ENCODE data around the gene TLCD2.
"Not testable (repeated sequence)": the region's sequence is repeated elsewhere in the genome, so short reads cannot be mapped to it uniquely, and the experiment has no call there.

TLCD2 gene, protein sequence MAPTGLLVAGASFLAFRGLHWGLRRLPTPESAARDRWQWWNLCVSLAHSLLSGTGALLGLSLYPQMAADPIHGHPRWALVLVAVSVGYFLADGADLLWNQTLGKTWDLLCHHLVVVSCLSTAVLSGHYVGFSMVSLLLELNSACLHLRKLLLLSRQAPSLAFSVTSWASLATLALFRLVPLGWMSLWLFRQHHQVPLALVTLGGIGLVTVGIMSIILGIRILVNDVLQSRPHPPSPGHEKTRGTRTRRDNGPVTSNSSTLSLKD

DNA sequence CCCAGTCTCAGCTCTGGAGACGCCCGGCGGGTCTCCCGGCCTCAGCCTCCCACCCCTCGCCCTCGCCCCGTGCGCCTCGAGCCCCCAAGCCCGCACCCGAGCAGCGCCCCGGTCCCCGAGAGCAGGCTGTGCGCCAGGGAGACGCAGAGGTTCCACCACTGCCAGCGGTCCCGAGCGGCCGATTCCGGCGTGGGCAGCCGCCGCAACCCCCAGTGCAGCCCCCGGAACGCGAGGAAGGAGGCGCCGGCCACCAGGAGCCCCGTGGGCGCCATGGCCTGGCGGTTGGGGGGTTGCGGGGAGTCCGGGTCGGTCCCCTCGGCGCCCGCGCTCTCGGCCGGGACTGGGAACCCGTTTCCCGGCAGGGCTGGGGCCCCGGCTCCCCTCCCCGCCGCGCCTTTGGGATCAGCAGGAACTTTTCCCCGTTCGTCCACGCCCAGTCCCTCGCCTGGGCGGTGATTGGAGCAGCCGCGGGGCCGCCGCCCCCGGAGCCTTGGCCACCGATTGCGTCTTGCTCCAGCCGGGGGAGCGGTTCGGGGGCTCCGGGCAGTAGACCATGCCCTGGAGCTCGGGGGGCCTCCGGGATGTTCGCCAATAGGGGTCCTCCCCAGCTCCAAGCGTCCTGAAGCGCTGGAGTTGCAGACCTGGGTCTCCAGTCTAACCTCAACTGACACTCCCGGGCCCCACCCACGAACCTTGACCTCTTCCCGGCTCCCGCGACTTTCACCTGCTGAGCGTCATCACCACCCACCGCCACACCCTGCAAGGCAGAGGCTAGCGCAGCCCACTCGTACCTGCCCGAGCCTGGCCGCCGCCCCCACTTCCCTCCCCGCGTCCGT is at the start of gene TLCD2:
TSS of gene TLCD2 (minus strand) at position 407 of the 836 bp plus-strand sequence. CDS start at position 272, 135 bp downstream.
- DNase-seq, result no peak

DNA sequence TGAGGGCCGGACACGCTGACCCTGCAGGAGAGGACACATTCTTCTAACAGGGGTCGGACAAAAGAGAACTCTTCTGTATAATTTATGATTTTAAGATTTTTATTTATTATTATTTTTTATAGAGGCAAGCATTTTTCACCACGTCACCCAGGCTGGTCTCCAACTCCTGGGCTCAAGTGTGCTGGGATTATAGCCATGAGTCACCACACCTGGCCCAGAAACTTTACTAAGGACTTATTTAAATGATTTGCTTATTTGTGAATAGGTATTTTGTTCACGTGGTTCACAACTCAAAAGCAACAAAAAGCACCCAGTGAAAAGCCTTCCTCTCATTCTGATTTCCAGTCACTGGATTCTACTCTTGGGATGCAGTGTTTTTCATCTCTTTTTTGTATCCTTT is 49.4 kb upstream of the TLCD2 start:
- DNase-seq, result no peak

DNA sequence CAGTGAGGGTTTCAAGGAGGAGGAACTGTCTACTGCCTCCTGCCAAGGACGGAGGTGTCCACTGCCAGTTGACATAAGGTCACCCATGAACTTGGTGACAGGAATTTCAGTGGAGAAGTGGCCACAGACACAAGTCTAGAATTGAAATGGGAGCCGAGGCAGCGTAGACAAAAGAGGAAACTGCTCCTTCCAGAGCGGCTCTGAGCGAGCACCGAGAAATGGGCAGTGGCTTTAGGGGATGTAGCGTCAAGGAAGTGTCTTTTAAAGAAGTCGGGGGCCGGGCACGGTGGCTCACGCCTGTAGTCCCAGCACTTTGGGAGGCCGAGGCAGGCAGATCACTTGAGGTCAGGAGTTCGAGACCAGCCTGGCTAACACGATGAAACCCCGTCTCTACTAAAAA is 48.6 kb upstream of the TLCD2 start:
- no peak for DNase-seq

DNA sequence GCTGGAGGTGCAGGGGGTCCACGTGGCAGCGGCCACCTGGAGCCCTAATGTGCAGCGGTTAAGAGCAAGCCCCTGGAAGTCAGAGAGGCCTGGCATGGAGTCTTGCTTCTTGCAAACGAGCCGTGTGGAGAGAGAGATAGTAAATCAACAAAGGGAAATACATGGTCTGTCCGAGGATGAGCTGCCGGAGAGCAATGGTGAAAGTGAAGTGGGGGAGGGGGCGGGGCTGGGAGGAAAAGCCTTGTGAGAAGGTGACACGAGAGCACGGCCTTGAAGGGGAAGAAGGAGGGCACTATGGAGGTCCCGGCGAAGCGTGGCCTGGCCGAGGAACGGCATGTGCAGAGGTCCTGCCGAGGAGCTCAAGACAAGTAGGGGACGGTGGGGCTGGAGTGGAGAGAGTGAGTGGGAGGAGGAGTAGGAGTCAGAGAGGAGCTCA is 45.7 kb upstream of the TLCD2 start:
- DNase-seq, result no peak

DNA sequence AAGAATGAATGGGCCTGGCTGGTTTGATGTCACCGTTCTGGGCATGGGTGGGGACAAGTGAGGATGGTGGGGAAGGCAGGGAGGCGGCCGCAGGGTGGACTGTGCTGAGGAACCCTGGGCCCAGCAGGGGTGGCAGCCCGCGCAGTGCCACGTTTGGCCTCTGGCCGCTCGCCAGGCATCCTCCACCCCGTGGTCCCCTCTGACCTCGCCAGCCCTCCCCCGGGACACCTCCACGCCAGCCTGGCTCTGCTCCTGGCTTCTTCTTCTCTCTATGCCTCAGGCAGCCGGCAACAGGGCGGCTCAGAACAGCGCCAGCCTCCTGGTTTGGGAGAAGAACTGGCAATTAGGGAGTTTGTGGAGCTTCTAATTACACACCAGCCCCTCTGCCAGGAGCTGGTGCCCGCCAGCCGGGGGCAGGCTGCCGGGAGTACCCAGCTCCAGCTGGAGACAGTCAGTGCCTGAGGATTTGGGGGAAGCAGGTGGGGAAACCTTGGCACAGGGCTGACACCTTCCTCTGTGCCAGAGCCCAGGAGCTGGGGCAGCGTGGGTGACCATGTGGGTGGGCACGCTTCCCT is 45.2 kb upstream of the TLCD2 start:
- no peak for DNase-seq

DNA sequence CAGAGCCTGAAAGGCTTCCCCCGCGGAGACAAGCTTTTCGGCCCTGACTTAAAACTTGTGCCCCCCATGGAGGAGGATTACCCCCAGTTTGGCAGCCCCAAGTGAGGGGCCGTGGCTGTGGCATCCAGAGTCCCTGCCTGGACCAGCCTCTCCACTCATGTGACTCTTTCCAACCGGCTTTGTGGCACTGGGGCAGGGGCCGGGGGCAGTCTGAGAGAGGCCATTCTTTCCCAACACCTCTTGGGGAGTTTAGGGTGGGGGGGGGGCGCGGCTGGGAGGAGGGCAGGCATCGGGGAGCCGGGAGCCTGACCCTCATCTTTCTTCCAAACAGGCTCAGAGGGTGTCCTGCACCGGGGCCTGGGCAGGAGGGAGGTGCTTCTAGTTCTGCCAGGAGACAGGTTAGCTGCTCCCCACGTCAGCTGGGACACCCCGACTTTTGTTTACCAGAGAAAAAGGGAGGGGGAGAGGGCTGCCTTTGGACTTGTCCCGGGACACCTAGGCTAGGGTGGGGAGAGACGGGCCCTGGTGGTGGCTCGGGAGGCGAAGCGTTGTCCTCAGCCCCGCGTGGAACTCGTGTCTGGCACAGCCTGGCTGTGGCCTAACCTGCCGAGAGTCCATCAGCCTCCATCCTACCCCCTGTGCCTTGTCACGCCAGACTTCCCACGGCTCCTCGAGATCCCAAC is 44.4 kb upstream of the TLCD2 start:
- DNase-seq, result no peak

DNA sequence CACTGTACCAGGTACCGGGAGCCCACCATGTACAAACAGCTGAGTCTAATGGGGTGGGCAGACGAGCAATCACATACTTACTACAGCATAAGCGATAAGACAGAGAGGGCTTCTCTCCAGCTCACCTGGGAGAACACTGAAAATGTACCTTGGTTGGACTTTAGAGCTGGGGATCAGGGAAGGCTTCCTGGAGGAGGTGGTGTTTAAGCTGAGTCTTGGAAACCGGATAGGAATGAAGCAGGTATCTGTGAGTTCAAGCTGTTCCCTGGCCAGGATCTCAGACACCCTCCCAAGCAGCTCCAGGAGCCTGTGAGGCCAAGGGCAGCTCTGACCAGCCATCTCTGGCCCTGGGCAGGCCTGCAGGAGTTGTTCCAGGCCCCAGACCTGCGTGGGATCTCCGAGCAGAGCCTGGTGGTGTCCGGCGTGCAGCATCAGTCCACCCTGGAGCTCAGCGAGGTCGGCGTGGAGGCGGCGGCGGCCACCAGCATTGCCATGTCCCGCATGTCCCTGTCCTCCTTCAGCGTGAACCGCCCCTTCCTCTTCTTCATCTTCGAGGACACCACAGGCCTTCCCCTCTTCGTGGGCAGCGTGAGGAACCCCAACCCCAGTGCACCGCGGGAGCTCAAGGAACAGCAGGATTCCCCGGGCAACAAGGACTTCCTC is 43.7 kb upstream of the TLCD2 start:
- DNase-seq, result no peak

DNA sequence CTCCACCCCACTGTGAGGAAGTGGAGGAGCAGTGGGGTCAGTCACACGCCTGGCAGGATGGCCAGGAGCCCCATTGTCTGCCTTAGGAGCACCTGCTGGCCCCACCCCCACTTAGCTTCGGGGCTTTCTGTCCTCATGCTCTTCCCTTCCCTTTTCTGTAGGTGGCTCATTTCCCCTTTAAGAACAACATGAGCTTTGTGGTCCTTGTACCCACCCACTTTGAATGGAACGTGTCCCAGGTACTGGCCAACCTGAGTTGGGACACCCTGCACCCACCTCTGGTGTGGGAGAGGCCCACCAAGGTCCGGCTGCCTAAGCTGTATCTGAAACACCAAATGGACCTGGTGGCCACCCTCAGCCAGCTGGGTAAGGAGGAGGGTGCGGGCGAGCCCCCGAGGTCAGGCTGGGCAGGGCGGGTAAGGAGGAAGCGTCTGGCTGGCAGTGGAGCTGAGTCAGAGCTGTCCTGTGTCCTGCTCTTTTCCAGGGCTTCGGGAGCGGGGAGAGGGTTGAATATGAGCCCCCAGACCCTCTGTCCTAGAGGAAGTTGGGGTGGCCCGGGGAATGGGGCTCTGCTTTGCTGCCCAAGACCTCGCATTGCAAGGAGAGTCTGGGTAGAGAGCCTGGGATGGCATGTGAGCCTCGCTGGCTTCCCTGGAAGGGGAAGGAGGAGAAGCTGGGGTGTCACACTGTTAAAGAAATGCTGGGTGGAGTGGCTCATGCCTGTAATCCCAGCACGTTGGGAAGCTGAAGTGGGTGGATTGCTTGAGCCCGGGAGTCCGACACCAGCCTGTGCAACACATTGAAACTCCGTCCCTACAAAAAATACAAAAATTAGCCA is 42.5 kb upstream of the TLCD2 start:
- no peak for DNase-seq

DNA sequence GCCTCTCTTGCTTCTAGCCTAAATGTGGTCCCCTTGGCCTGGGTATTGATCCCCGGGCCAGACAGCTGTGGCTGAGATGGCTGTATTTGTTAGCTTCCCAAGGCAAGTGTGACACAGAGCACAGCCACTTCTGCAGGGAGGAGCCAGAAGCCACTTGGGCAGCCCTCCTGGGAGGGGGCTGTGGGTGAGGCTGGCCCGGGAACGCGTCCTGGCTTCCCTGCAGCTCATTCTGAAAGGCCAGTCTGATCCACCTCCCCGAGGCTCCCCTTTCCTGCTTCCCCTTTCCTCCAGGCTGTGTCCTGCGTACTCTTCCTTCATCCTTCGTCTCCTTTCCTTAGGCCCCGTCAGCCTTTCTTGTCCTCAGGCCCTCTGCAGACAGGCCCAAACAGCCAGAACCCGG is 40.5 kb upstream of the TLCD2 start:
- DNase-seq, result no peak

DNA sequence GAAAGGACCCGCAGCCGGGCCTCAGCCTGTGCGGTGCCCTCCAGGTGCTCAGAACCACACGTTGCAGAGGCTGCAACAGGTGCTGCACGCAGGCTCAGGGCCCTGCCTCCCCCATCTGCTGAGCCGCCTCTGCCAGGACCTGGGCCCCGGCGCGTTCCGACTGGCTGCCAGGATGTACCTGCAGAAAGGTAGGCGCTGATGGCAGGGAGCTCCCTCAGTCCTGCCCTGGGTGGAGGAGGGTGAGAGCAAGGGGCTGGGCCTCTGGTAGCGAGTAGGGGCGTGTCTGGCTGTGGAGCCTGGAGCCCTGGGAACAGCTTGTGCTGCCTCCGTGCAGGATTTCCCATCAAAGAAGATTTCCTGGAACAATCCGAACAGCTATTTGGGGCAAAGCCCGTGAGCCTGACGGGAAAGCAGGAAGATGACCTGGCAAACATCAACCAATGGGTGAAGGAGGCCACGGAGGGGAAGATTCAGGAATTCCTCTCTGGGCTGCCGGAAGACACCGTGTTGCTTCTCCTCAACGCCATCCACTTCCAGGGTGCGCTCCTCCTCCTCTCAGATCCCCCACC is 36.9 kb upstream of the TLCD2 start:
- DNase-seq, result no peak

DNA sequence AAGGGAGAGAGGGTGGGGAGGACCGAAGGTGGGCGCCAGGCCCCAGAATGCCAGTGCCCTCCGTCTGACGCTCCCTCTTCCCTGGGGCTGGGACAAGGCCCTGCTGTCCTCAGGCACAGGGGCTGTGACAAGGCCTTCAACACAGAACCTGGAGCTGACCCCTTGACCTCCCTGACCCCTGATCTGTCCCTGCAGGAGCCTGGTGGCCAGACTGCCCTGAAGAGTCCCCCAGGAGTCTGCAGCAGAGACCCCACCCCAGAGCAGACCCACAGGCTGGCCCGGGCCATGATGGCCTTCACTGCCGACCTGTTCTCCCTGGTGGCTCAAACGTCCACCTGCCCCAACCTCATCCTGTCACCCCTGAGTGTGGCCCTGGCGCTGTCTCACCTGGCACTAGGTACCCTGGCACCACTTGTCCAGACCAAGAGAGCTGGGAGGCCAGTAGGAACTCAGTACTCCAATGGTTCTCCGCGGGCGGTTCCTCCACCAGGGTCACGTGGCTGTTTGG is 35.4 kb upstream of the TLCD2 start:
- DNase-seq, result no peak

DNA sequence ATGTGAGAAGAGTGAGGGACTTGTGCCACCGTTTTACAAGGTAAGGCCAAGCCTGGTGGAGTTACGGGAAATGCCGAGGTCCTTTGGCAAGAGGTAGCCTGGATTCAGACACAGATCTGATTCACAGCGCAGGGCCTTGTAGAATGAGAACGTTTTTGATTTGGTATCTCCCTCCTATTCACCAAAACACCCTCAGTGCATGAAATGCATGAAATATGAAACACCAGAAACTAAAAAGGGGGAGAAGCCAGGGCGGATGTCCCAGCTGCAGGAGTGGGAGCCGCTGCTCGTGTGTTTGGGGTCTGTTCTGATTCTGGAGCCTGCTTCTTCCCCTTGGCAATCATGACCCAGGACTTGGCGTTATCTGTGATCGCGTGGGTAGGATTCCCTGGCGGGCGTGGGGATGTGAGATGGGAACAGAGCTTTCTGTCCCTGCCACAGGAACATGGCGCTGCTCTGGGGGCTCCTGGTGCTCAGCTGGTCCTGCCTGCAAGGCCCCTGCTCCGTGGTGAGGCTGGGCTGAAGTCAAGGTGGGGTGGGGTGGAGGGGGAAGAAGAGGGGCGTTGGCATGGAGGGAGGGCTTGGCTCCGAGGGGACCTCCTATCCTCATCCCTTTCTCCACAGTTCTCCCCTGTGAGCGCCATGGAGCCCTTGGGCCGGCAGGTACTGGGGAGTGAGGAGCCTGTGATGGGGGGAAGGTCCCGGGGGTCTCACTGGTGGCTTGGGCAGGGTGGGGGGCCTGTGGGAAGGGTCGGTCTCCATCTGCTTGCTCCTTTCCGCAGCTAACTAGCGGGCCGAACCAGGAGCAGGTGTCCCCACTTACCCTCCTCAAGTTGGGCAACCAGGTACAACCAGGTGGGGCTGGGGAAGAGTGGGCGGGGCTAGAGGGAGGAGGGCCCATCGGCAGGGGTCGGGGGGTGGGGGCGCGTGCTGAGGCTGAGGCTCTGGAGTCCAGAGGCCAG is 34.7 kb upstream of the TLCD2 start:
- no peak for DNase-seq

DNA sequence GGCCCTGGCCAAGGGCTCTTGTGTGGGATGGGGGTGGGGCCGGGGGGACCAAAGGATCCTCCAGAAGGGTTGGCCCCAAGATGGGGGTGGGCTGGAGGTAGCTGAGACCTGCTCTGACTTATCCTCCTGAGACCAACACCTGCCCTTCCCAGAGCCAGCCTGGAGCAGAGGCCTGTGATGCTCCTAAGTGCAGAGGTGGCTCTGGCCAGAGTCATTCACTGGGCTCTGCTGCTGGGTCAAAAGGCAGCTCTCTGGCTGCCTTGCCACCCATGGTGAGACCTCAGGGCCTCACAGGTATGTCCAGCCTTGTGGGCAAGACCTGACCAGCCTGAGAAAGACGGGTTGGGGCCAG is 32.9 kb upstream of the TLCD2 start:
- no peak for DNase-seq

DNA sequence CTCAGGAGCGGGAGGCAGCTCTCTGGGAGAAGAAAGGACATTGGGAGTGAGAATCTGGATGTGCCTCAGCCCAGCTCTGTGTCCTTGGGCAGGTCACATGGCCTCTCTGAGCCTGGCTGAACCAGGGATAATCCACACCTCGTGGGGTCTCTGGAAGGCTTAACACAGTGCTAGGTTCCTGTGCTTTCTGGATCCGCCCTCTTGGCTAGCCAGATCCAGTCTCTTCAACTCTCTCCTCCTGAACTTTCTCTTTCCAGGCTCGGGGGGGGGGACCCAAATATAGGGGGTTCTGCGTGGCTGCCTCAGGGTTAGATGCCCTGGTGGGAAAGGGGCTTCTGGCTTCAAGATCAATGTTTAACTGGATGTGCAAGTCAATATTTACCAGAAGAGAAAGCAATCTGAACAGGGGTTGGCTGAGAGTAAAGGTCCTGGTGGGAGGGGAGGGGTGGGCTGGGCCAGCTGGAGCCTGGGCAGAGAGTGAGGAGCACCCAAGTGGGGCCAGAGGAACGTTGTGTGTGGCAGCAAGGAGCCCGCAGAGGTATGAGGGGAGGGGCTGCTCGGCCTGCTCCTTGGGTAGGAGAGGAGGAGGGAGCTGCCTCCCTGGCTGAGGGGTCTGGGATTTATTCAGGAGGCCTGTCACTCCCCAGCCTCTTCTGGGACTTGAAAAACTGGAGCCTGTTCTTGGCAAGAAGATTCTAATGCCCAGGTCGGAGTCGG is 32.4 kb upstream of the TLCD2 start, which contains the start of gene SERPINF2:
TSS of gene SERPINF2 (plus strand) at position 501 of the 717 bp plus-strand sequence. CDS start 2,125 bp downstream, outside the sequence.
- no peak for DNase-seq

DNA sequence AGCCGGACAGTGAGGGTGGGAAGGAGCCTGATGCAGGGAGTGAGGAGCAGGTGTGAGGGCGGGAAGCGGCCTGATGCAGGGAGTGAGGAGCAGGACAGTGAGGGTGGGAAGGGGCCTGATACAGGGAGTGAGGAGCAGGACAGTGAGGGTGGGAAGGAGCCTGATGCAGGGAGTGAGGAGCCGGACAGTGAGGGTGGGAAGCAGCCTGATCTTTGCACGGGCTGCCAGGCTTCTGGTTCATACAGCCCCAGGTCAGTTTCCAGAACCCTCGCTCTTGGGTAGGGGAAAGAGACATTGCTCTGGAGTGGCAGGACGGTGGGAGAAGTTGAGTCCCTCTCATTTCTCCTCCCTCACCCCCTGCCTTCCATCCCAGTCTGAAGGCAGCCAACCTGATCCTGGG is 31.7 kb upstream of the TLCD2 start:
- not testable (repeated sequence) for DNase-seq

DNA sequence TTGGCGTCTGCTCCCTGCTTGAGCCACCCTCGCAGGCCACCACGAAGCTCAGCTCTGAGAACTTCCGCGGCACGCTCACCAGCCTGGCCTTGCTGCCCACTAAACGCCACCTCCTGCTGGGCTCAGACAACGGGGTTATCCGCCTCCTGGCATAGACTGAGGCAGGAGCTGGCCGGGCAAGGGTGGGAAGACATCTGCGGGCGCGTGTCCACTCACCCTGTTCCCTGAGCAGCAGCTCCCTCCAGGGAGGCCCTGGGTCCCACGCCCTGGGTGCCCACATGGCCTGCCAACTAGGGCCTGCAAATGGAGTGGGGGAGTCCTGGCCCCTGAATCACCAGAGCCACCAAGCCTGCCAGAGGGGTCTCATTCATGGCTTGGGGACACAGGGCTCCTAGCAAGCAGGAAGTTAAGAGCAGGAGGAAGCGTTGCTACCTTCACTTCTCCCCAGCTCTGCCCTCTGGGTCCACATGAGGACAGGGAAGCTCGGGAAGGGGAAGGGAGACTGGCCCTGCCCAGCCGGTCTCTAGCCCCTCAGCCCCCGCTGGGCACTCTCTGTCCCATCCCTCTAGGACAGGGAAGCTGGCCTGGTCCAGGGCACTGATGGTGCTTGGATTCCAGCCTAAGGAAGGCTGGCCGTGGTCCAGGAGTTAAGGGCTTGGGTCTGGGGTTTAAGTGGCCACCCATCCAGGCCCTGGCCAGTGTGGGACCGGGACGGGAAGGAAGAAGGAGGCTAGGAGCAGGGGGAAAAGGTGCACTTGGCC is 27.5 kb upstream of the TLCD2 start:
- DNase-seq, result no peak

DNA sequence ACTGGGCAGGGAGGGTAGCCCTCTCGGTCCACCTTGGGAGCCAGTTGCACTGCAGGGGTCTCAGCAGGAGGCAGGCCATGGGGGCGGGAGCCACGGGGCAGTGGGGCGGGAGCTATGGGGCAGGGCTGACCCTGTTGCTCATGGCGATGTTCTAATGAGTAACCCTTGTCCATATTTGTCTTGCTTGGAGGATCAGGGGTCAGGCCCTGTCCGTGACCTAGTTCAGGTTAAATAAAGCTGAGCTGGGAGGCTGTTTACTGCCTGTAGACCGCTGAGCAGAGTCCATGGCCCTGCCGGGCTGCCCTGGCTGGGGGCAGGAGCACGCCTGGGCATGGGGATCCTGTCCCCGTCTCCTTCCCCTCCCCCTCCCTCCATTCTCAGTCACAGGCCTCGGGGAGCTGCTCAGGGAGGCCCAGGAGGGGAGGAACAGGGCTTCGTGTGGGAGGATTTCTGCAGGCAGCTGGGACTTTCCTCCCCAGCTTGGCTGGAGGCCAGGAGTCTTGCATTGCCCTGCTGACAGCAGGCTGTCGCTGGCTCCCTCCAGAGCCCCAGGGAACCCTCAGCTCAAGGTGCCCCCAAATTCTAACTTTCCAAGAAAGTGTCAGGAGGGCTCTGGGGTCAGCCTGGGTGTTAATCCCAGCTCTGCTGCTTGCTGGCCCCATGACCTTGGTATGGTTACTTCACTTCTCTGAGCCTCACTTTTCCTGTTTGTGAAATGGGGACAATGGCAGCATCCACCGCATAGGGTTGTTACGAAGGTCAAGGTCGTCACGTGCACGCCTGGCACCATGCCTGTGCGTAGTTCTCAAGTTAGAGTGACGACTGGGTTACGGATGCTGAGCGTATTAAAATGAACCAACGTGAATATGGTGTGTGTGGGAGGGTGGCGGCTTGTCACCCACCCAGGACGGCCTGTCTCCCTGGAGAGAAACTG is 26.4 kb upstream of the TLCD2 start:
- DNase-seq, result no peak
